ENCODE measurements around the gene GNPAT.
"Not testable (repeated sequence)": the region's sequence is repeated elsewhere in the genome, so short reads cannot be mapped to it uniquely, and the experiment has no call there.

GNPAT gene

DNA sequence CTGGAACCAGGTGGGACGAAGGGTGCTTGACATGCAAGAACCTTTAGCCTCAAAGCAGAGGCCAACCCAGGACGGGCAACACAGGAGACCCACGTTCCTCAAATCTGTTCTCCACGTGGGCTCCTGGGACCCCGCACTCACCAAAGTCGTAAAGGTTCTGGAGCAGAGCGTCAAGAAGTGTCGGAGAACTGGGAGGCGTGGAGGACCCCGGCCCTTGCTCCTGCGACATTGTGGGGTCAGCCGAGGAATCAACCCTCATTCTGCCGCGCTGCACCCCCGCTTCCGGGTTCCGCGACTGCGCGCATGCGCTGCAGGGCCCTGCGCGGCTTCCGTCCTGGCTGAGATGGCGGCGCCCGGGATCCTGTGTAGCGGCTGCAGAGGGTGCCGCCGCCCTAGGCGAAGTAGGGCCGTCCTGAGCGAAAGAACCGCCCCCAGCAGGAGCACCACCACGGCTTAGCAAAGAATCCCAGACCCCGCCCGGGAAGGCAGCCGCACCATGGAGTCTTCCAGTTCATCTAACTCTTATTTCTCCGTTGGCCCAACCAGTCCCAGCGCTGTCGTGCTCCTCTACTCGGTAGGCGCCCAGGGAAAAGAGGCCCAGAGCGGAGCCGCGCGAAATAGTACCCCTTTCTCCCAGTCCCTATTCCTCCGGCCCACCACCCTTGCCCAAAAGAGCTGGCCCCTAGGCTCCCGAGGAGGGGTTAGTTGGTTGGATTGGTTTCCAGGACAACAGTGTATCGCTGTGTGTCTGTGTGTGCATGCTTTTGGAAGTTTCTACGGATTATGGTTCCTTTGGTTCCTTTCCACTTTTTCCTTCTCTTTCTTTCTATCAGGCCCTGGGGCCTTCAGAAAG lies at the start of gene GNPAT:
GNPAT (plus strand) TSS at position 330 of the 853 bp plus-strand sequence; CDS start at position 497, 167 bp downstream.
- peak; percentile 30 for DNase-seq (ENCODE audit: low read depth)

DNA sequence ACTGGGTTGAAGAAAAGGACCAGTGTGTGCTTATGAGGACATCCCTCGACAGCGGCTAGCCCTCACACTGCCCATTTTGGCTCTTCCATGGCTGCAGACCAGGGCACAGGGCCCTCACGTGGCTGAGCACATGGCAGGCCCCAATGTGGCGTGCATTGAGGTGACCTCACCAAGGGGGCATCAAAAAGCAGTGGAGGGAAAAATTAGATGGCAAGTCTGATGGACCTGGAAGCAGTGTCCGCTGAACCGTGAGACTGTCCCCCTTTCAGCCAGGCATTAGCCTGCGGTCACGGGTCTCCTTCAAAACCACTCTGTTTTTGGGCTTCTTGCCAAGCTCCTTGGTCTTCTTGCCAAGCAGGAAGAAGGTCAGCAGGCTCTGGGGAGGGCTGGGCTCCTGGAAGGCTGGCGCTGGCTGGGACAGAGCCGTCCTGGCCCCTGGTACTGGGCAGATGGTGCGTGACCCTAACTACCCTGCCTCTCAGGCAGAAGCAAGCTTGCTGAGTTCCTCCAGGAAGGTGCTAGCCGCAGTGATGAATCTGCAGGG lies 48.3 kb upstream of the GNPAT start:
- no peak for DNase-seq (ENCODE audit: low read depth)

DNA sequence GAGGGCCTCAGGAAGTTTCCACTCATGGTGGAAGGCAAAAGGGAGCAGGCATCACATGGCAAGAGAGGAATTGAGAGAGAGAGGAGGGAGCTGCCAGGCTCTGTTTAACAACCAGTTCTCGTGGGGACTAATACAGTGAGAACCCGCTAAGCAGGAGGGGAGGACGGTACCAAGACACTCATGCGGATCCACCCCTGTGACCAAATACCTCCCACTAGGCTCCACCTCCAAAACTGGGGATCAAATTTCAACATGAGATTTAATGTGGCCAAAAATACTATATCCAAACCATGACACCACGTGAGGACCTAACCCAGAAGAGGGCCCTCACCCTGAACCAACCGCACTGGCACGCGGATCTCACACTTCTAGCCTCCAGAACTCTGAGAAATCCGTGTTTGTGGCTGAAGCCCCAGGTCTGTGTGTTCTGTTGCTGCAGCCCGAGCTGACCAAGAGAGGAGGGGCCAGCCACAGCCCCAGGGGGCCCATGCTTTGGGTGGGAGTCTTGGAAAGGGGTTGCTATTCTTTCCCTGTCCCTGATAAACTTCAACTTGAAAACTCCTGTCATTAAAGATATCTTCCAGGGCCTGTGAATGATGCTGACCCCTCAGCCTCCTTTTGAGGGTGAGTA lies 47.2 kb upstream of the GNPAT start:
- no peak for DNase-seq (ENCODE audit: low read depth)

DNA sequence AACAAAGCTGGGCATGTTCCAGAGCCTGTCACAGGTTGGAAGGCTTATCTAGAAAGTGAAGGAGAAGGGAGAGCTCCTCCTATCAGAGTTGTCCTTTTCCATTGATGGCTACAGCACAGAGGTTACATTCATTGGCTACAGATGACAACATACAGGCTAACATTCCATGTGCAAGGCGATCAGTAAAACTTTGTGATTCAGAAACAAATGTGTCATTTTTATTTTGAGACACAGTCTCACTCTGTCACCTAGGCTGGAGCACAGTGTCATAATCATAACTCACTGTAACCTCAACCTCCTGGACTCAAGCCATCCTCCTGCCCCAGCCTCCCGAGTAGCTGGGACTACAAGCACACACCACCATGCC lies 46.6 kb upstream of the GNPAT start:
- DNase-seq (ENCODE audit: low read depth) = no peak

DNA sequence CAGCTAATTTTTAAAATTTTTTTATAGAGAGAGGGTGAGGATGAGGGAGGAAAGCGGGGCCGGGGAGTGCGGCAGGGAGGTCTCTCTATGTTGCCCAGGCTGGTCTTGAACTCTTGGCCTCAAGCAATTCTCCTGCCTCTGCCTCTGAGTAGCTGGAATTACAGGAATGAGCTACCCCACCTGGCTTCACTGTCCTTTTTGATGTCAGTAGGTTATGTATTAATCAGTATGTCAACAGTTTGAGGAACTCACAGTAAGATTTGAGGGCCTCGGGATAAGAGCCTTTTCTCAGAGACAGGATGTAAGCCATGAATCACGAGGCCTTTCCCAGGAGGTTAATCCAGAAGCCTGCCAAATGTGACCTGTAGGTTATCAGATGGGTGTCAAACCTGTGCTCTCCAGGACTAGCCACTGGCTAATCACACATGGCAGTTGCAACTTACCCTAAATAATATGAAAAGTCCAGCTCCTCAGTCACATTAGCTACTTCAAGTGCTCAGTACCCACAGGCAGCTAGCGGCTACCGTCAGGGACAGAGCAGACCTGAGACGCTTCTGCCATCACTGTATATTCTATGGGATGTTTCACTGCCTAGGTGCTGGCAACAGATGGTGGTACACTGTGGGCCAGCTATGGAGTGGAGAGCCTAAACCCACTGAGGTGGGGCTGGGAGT lies 46.0 kb upstream of the GNPAT start:
- DNase-seq (ENCODE audit: low read depth) = no peak

DNA sequence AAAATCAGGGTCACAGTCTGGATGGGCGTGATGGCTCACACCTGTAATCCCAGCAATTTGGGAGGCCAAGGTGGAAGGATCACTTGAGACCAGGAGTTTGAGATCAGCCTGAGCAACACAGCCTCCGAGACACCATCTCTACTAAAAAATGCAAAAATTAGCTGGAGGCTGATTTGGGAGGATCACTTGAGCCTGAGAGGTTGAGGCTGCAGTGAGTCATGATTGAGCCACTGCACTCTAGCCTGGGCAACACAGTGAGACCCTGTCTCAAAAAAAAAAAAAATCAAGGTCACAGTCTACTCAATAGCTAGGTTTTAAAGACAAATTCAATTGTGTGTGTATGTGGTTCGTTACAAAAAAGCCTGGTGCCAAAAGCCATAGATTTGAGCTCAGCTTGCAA lies 44.7 kb upstream of the GNPAT start:
- DNase-seq (ENCODE audit: low read depth) = no peak

DNA sequence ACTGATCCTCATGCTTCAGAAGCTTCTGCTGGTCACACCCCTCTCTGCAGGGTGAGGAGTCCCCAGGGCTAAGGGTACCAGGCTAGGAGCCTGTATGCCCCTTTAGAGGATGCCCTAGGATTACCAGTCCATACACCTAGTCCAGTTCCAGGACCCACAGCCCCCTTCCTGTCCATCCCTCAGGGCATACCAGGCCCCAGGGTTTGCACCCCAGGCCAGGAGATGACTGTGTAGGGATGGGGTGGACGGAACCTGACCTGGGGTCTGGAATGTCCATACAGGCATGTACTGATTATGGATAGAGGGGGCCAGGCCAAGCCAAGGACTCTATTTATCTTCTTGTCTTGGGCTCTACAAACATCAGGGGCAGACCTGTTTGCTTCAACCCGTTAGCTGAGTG lies 44.3 kb upstream of the GNPAT start:
- no peak for DNase-seq (ENCODE audit: low read depth)

DNA sequence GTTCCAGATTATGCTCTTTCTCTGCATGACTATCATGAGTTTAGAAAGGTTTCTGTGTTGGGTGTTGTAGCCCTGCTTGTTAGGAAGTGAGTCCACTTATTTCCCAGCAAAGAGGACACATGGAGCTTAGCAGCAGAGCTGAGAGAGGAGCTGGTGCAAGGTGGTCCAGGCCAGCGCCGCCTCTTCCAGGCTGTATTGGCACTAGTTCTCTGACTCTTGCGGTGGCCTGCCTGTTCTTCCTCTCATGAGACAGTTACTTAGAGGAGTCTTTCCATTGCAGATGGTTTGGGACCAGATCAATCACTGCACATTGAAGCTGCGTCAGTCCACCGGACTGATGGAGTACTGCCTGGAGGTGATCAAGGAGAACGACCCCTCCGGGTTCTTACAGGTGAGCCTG lies 41.1 kb upstream of the GNPAT start:
- no peak for DNase-seq (ENCODE audit: low read depth)

DNA sequence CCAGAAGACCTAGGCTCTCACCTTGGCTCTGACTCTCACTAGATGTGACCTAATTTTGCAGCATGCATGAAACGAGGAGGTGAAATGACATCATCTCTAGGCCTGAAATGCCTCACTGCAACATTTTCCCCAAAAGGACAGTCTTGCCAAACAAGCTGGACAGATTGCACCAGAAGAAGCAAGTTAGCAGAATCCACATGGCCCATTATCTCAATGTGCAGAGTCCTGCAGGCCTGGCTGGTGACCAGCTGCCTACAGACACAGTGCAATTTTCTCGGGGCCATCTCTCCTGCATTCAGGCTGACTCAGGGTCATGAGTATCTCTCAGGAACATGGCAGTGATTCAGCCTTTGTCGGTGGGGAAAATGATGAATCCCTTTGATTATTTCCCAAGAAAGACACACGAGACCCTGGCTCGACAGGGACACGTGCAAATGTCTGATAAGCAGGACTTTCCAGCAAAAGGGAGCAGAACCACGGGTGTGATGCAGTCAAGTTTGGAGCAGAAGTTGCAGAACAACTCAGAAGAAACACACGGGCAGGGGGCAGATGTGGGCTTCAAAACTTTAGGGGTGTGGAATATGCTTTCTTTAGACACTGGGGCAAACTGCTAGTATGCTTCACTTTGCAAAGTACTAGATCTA lies 40.5 kb upstream of the GNPAT start:
- no peak for DNase-seq (ENCODE audit: low read depth)

DNA sequence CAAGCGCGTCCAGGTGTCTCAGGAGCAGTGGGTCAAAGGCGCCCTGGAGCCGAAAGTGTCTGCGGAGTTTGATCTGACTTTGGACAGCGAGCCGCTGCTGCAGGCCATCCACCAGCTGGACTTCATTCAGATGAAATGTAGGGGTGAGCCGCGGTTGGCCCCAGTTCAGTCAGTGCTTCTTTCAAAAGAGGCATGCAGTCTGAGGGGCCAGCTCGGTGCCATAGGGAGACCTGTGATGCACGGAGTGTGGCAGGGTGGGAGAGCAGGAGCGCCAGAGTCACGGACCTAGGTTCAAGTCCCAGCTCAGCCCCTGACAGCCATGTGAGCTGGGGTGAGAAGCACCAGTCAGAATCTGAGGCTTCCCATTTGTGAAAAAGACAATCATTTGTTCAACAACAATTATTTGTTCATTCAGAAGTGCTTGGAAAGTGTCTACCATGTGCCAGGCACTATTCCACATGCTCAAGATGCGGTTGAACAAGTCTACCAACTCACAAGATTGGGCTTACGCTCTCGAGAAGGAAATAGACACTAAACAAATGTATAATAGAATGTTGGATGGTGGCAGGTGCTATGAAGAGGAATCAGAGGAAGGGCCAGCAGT lies 39.5 kb upstream of the GNPAT start:
- no peak for DNase-seq (ENCODE audit: low read depth)

DNA sequence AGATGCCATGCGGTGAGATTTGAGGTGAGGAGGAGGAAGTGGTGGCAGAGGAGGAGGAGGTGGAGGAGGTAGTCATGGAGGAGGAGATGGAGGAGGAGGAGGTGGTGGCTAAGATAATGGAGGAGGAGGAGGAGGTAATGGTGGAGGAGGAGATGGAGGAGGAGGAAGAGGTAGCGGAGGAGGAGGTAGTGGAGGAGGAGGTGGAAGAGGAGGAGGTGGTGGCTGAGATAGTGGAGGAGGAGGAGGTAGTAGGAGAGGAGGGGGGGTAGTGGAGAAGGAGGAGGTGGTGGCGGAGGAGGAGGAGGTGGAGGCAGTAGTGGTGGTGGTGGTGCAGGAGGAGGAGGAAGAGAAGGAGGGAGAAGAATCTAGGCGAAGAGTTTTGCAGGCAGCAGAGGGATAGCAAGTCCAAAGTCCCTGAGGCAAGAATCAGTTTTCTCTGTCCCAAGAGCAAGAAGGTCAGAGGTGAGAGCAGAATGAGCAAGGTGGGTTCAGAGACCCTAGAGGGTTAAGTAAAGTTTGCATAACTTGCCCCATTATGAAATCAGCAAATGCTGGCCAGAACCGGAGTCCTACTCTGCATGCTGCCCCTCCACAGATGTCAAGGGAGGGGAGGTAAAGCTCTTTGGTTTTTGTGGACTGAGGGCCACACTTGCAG lies 38.9 kb upstream of the GNPAT start:
- no peak for DNase-seq (ENCODE audit: low read depth)

DNA sequence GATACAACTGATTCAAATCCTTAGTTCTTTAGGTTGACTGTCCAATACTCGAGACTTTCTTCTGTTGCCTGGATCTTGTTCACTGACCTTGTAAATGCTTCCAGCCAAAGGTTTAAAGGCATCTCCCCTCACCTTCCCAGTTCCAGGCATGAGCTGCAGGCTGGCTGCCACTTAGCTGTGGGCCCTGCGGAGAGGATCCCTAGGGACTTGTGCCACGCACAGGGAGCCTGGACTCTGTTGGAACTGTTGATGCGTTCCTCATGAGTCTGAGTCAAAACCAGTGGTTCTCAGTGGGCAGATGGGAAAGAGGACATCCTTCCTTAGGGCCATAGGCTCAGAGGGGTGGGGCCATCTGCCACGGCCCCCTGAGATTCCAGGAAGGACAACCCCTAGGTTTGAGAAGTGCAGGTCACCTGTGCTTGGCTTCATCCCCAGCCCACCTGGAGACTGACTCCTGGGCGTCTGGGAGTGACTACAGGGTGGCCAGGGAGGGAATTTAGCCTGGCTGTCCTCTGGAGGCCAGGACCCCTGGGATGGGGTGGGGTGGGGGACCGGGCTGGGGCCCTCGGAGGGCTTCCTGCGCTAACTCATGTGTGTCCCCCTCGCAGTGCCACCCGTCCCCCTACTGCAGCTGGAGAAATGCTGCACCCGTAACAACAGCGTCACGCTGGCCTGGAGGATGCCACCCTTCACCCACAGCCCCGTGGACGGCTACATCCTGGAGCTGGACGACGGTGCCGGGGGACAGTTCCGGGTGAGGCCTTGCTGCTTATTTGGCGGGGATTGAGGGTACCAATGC lies 37.6 kb upstream of the GNPAT start:
- no peak for DNase-seq (ENCODE audit: low read depth)

DNA sequence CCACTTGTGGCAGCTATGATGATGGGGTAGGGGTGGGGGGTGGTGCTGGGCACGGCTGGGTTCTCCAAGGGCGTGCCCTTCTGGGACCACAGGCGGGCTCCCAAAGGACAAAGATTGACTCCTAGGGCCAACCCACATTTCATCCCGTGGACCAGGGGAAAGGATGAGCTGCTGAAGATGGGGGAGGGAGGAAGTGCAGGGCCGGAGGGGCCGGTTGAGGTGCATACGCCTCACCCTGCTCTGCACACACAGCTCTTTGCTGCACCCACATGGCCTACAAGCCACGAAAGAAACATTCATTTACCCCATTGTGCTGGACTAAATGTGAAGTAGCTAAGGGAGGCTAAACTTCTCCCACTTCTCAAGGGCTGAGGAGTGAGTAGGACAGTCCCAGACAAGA lies 34.2 kb upstream of the GNPAT start:
- DNase-seq (ENCODE audit: low read depth) = no peak

DNA sequence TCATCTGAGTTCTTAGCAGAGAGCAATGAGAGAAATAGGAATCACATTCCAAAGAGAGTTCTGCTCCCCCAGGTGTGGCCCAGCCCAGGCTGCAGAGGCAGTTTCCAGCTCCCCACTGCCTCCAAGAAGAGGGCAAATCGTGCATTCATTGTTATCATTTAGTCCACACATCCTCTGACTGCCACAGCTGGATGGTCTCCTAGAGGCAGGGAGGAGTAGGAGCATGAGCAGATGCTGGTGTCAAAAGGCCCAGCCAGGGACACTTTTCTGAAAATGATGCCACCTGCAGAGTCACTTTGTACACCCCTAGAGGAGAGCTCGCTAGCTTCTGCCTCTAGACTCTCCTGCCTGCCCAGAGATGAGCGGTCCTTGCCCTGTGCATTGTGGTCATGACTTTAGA lies 33.6 kb upstream of the GNPAT start:
- no peak for DNase-seq (ENCODE audit: low read depth)

DNA sequence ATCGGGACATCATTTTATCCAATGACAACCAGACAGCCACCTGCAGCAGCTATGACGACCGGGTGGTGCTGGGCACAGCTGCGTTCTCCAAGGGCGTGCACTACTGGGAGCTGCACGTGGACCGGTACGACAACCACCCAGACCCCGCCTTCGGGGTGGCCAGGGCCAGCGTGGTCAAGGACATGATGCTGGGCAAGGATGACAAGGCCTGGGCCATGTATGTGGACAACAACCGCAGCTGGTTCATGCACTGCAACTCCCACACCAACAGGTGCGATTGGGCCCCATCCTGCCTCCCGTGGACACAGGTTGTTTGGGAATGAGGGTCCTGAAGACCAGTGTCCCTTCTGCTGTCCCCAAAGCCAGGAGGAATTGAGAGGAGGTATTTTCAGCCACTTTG lies 32.0 kb upstream of the GNPAT start:
- no peak for DNase-seq (ENCODE audit: low read depth)

DNA sequence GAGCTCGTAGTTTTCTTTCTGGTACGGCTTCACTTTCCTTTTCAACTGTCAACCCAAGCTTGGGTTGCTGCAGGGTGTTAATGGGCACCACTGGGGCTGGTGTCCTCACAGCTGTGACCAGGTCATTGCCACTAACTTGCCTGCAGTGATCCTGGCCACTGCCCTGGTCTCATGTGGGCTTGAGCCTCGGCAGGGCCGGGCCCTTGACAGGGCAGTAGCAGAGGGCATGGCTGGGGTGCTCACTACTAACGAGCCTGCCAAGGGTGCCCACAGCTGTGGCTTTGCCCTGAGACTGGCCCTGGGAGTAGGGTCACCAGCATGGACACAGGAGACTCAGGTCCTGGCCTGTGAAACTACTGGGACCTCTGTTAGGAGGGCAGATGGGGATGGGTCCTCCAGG lies 31.5 kb upstream of the GNPAT start:
- no peak for DNase-seq (ENCODE audit: low read depth)

DNA sequence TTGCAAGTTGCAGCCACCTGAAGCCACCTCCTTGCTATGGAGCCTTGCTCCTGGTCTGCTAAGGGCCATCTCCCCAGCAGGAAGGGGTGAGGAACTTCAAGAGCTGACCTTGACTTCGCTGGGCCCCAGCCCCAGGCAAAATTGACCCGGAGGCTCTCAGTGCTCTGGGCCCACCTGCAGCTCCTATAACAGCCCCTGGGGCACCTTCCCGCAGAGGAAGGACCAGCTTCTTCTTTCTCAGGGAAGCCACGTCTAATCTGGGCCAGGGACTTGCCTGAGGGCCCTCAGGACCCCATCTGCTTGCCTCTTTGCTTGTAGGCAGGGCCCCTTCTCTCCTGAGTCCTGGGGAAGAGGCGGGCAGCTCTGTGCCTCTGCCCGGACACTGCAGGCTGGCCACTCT lies 30.9 kb upstream of the GNPAT start:
- DNase-seq (ENCODE audit: low read depth) = no peak

DNA sequence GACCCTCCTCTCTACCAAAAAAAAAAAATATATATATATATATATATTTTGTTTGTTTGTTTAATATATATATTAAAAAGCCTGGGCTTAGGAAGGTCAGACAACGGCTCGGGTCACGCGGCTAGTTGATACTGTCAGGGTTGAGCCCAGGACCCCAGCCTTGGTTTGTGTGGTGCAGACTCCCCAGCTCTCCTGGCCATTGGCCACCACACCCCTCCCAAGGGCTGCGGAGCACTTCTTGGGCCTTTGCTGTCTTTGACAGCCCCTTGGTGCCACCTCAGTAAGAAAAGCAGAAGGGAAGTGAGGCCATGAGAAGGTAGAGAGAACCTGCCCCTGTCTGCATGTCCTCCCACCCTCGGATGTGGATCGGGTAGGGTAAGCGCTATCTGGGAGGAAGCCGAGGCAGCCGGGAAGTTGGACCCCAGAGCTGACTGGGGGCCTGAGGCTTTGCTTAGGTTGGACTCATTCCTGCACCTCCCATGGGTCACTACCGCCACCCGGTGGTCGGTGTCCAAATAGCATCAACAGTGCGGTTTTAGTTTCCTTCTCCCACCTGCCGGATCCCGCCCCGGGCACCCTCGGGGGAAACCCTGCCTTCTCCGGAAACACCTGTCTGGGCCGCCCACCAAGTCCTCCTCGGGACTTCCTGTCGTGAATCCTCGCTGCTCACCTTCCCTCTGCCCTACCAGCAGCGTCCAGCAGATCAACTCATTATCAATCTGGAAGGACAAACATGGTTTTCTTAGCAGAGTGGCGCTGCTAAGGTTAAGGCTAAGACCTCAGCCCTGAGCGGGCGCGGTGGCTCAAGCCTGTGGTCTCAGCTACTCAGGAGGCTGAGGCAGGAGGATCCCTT lies 29.8 kb upstream of the GNPAT start:
- no peak for DNase-seq (ENCODE audit: low read depth)

DNA sequence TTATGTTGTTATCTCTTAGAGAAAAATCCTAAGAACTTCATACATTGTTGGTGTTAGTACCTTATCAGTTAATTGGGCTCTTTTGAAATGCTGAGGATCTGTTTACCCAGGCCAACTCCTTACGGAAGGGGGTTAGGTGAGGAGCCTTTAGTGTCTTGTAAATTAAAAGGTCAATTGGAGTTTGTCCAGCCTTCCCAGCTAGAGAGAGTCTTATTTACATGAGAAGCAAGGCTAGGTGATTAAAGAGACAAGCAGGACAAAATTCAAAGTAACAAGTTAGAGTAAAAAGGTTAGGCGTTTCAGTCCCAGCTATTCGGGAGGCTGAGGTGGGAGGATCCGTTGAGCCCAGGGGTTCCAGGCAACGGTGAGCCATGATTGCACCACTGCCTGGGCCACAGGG lies 28.7 kb upstream of the GNPAT start:
- DNase-seq (ENCODE audit: low read depth) = not testable (repeated sequence)
